HepG2 (cell line): ENCODE results near the gene B3GNT2. TPM values are rescaled to one million over a fixed set of nuclear protein-coding genes. Genes with fewer than 3 reads are reported as not detected.

Source experiments
- ESRRA ChIP-seq: sonication (generic); formaldehyde crosslinking; IDR thresholded peaks from 2 replicates; pipeline ENCODE4 v1.5.1; 2020; ENCODE audit warnings: mild to moderate bottlenecking, low read depth, missing genetic modification reagents
- HMG20B ChIP-seq: conservative IDR thresholded peaks from 2 replicates; pipeline ENCODE4 v1.6.1; 2016; ENCODE audit warnings: missing genetic modification reagents, missing compliant biosample characterization
- MAF1 ChIP-seq: sonication (generic); formaldehyde crosslinking; IDR thresholded peaks from 2 replicates; pipeline ENCODE4 v1.5.0; 2020; ENCODE audit warnings: missing genetic modification reagents, borderline replicate concordance
- NR2F1 ChIP-seq, 2 experiments: fragments of 450-650 bp in 1 of 2; formaldehyde crosslinking in 1 of 2; IDR thresholded peaks; 2 replicates each; pipeline versions ENCODE4 v1.5.0 to v1.6.1; 2016 to 2020; ENCODE audit warnings: mild to moderate bottlenecking in 1 of 2, missing compliant biosample characterization in 1 of 2, missing genetic modification reagents in 1 of 2, moderate library complexity in 1 of 2
- SMAD9 ChIP-seq: sonication (generic); formaldehyde crosslinking; IDR thresholded peaks from 2 replicates; pipeline ENCODE4 v1.5.1; 2020; ENCODE audit warnings: mild to moderate bottlenecking, missing genetic modification reagents
- SP1 ChIP-seq, 2 experiments: fragments of 450-650 bp in 1 of 2; sonication (generic) in 1 of 2; formaldehyde crosslinking in 1 of 2; IDR thresholded peaks; 2 replicates each; pipeline versions ENCODE4 v1.4.0 to v1.6.1; 2016 to 2020; ENCODE audit warnings: missing genetic modification reagents in 1 of 2
- TBP ChIP-seq: sonication (generic); formaldehyde crosslinking; IDR thresholded peaks from 2 replicates; pipeline ENCODE4 v1.5.0; 2020; ENCODE audit warnings: missing genetic modification reagents
- YY1 ChIP-seq: IDR thresholded peaks from 2 replicates; pipeline ENCODE4 v1.6.1; 2011; ENCODE audit warnings: low read length, low read depth, moderate library complexity, mild to moderate bottlenecking; ENCODE audit not compliant: insufficient read depth, insufficient replicate concordance
- ZBTB3 ChIP-seq: sonication (generic); formaldehyde crosslinking; IDR thresholded peaks from 2 replicates; pipeline ENCODE4 v1.4.0; 2020; ENCODE audit warnings: low read depth, mild to moderate bottlenecking, moderate library complexity, missing genetic modification reagents, borderline replicate concordance
- ZNF230 ChIP-seq: sonication (generic); formaldehyde crosslinking; IDR thresholded peaks from 2 replicates; pipeline ENCODE4 v1.4.0; 2020; ENCODE audit warnings: mild to moderate bottlenecking, missing genetic modification reagents
- ZNF354B ChIP-seq: sonication (generic); formaldehyde crosslinking; IDR thresholded peaks from 2 replicates; pipeline ENCODE4 v1.8.0; 2022; ENCODE audit warnings: mild to moderate bottlenecking, missing genetic modification reagents
- ZNF382 ChIP-seq: sonication (generic); formaldehyde crosslinking; IDR thresholded peaks from 2 replicates; pipeline ENCODE4 v1.5.0; 2020; ENCODE audit warnings: missing genetic modification reagents, mild to moderate bottlenecking, borderline replicate concordance
- ZNF788 ChIP-seq: sonication (generic); formaldehyde crosslinking; IDR thresholded peaks from 2 replicates; pipeline ENCODE4 v1.5.0; 2020; ENCODE audit warnings: mild to moderate bottlenecking, missing genetic modification reagents, borderline replicate concordance
- polyA plus RNA-seq, 8 experiments: library from polyadenylated mRNA; depleted of rRNA in 3 of 8; stranded (reverse) in 7 of 8; unstranded in 1 of 8; fragments of >200 nt; fragmentation: Illumina TruSeq in 4 of 8; extraction: Trizol in 4 of 8; gene quantifications; 2 replicates each; pipeline versions ENCODE4 v1.2.1 to v1.2.3, GENCODE V29; 2011 to 2016; ENCODE audit warnings: low read depth in 4 of 8, missing spikeins in 1 of 8, mixed read lengths in 1 of 8; ENCODE audit not compliant: insufficient read depth in 1 of 8
- total RNA-seq, 5 experiments: library from RNA; depleted of rRNA; stranded (reverse); fragments of >200 nt; fragmentation: Illumina TruSeq; extraction: Trizol; gene quantifications; 2 replicates each; pipeline ENCODE4 v1.2.3, GENCODE V29; 2016; ENCODE audit warnings: low read depth in 1 of 5
- TF ChIP-seq, protein P1 (sequence below): sonication (generic); formaldehyde crosslinking; IDR thresholded peaks from 2 replicates; pipeline ENCODE4 v1.4.0; 2020; ENCODE audit warnings: missing genetic modification reagents, borderline replicate concordance
- TF ChIP-seq, protein P2 (sequence below): sonication (generic); formaldehyde crosslinking; IDR thresholded peaks from 2 replicates; pipeline ENCODE4 v1.4.0; 2020; ENCODE audit warnings: mild to moderate bottlenecking, missing genetic modification reagents
- TF ChIP-seq, protein P3 (sequence below): sonication (generic); formaldehyde crosslinking; IDR thresholded peaks from 2 replicates; pipeline ENCODE4 v1.4.0; 2020; ENCODE audit warnings: missing genetic modification reagents
- TF ChIP-seq, protein P4 (sequence below): sonication (generic); formaldehyde crosslinking; IDR thresholded peaks from 2 replicates; pipeline ENCODE4 v1.4.0; 2020; ENCODE audit warnings: missing genetic modification reagents

B3GNT2 gene
- total and polyA plus RNA-seq, 2 of the 13 experiments (the other 11 are each of a cell fraction or from before 2014, with no cell fraction given): 26.3 to 28.5 TPM

DNA sequence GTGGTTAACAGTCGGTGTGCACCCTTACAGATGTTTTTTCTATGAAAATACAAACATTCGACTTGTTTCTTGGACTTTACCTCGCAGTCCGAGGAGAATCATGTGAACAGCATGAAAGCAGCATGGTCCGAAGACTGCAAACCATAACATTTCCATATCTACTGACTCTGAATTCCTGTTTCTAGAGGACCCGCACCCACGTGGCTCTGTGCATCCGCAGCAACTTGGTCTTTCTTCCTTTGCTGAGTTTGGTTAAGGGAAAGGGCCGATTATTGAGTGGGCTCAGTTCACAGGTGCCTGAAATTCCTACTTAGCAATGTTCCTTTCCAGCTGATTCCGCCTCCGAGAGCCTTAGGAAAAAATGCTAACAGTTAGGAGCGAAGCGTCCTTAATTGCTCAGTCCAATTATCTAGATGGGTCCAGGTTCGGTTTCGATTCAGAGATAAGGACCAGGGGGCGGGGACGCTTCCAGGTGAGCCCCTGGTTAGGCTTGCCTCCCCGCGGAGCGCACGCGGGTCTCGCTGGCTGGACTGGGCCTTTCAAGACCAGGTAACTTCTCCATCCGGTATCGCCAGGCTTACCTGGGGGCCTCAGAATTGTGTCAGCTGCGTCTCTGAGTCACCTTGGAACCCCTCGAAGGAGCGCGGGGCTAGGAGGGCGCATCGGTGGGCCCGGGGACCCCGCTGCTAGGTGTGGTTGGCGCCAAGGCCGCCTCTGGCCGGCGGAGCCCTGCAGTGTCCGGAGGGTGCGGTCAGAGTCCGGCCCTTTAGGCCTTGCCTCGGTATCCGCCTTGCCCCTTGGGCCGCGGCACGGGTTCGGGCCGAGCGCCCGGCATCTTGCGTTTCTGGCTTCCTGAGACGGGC lies 1.1 kb upstream of the B3GNT2 start (continued):
- TF ChIP-seq, protein P1, sequence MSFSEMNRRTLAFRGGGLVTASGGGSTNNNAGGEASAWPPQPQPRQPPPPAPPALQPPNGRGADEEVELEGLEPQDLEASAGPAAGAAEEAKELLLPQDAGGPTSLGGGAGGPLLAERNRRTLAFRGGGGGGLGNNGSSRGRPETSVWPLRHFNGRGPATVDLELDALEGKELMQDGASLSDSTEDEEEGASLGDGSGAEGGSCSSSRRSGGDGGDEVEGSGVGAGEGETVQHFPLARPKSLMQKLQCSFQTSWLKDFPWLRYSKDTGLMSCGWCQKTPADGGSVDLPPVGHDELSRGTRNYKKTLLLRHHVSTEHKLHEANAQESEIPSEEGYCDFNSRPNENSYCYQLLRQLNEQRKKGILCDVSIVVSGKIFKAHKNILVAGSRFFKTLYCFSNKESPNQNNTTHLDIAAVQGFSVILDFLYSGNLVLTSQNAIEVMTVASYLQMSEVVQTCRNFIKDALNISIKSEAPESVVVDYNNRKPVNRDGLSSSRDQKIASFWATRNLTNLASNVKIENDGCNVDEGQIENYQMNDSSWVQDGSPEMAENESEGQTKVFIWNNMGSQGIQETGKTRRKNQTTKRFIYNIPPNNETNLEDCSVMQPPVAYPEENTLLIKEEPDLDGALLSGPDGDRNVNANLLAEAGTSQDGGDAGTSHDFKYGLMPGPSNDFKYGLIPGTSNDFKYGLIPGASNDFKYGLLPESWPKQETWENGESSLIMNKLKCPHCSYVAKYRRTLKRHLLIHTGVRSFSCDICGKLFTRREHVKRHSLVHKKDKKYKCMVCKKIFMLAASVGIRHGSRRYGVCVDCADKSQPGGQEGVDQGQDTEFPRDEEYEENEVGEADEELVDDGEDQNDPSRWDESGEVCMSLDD (CRISPR knock-in tag): no peak
- TF ChIP-seq, protein P2, sequence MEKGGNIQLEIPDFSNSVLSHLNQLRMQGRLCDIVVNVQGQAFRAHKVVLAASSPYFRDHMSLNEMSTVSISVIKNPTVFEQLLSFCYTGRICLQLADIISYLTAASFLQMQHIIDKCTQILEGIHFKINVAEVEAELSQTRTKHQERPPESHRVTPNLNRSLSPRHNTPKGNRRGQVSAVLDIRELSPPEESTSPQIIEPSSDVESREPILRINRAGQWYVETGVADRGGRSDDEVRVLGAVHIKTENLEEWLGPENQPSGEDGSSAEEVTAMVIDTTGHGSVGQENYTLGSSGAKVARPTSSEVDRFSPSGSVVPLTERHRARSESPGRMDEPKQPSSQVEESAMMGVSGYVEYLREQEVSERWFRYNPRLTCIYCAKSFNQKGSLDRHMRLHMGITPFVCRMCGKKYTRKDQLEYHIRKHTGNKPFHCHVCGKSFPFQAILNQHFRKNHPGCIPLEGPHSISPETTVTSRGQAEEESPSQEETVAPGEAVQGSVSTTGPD (CRISPR knock-in tag): peak; percentile 51; the same call in 1 of the 2 replicates
- TF ChIP-seq, protein P3, sequence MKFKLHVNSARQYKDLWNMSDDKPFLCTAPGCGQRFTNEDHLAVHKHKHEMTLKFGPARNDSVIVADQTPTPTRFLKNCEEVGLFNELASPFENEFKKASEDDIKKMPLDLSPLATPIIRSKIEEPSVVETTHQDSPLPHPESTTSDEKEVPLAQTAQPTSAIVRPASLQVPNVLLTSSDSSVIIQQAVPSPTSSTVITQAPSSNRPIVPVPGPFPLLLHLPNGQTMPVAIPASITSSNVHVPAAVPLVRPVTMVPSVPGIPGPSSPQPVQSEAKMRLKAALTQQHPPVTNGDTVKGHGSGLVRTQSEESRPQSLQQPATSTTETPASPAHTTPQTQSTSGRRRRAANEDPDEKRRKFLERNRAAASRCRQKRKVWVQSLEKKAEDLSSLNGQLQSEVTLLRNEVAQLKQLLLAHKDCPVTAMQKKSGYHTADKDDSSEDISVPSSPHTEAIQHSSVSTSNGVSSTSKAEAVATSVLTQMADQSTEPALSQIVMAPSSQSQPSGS: 0 out of 2 replicates have a peak, but pooled peaks have one; percentile 33
- TF ChIP-seq HMG20B (CRISPR knock-in tag): no peak
- TF ChIP-seq TBP: no peak
- peak; percentile 96 for TF ChIP-seq ZNF230 (CRISPR knock-in tag)
- no peak; the same call in 1 of the 2 replicates for TF ChIP-seq ZBTB3 (CRISPR knock-in tag)
- no peak for TF ChIP-seq SP1 (IDR thresholded peaks at IDR 0.05)
- no peak; the same call in 1 of the 2 replicates for TF ChIP-seq SP1 (CRISPR knock-in tag; IDR thresholded peaks at IDR 0.05)
- TF ChIP-seq ZNF354B: no peak
- TF ChIP-seq, protein P4, sequence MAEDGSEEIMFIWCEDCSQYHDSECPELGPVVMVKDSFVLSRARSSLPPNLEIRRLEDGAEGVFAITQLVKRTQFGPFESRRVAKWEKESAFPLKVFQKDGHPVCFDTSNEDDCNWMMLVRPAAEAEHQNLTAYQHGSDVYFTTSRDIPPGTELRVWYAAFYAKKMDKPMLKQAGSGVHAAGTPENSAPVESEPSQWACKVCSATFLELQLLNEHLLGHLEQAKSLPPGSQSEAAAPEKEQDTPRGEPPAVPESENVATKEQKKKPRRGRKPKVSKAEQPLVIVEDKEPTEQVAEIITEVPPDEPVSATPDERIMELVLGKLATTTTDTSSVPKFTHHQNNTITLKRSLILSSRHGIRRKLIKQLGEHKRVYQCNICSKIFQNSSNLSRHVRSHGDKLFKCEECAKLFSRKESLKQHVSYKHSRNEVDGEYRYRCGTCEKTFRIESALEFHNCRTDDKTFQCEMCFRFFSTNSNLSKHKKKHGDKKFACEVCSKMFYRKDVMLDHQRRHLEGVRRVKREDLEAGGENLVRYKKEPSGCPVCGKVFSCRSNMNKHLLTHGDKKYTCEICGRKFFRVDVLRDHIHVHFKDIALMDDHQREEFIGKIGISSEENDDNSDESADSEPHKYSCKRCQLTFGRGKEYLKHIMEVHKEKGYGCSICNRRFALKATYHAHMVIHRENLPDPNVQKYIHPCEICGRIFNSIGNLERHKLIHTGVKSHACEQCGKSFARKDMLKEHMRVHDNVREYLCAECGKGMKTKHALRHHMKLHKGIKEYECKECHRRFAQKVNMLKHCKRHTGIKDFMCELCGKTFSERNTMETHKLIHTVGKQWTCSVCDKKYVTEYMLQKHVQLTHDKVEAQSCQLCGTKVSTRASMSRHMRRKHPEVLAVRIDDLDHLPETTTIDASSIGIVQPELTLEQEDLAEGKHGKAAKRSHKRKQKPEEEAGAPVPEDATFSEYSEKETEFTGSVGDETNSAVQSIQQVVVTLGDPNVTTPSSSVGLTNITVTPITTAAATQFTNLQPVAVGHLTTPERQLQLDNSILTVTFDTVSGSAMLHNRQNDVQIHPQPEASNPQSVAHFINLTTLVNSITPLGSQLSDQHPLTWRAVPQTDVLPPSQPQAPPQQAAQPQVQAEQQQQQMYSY: no peak
- no peak for TF ChIP-seq MAF1 (CRISPR knock-in tag)
- TF ChIP-seq ZNF788 (CRISPR knock-in tag): no peak
- no peak for TF ChIP-seq SMAD9 (CRISPR knock-in tag)
- TF ChIP-seq ZNF382 (CRISPR knock-in tag): no peak
- peak; percentile 67; the same call in 1 of the 2 replicates for TF ChIP-seq ESRRA (CRISPR knock-in tag)
- TF ChIP-seq NR2F1 (CRISPR knock-in tag; IDR thresholded peaks at IDR 0.05): no peak
- TF ChIP-seq YY1: no peak
